Measurements from ENCODE around the gene CDH4.

DNA sequence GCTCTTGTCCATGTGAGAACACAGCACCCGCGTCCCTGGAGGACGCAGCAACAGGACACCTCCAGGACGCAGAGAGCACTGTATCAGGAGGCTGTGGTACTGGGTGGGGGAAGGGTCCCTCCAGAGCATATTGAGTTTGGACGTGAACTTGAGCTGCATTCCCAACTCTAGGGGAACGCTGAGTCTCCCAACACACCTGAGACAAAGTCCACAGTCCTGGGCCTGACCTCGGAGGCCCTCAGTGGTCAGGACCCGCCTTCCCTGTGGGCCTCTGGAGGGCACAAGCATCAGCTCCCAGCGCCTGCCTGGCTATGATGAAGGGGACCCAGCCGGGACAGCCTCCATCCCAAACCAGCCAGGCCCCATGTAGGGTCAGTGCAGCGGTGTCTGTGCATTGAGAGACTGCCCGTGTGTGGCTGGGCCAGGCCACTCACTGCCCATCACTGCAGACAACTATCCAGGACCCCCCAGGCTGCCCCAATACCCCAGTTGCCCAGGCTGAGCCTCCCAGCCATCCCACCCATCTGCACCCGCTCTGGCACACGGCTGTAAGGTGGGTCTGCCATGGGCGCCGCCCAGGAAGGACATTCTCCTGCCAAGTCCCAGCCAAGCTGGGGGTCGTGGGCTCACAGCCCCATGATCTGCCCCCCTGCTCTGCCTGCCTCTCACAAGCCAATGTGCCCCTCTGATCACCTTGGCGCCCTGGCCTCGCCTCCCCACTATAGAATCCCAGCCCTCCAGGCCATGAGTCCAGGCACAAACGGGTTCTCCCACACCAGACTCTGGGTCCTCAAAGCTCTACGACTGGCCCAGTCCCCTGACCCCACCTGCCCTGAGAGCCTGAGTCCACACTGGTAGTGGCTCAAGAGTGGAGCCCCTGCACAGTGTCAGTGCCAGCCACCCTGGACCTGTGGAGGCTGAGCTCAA lies 697.9 kb downstream of the CDH4 start:
- no peak for TF ChIP-seq CREB1 (IDR thresholded peaks at IDR 0.05; ENCODE audit: low read depth)
- no peak for TF ChIP-seq MAX (IDR thresholded peaks at IDR 0.05)
- TF ChIP-seq, protein P1, sequence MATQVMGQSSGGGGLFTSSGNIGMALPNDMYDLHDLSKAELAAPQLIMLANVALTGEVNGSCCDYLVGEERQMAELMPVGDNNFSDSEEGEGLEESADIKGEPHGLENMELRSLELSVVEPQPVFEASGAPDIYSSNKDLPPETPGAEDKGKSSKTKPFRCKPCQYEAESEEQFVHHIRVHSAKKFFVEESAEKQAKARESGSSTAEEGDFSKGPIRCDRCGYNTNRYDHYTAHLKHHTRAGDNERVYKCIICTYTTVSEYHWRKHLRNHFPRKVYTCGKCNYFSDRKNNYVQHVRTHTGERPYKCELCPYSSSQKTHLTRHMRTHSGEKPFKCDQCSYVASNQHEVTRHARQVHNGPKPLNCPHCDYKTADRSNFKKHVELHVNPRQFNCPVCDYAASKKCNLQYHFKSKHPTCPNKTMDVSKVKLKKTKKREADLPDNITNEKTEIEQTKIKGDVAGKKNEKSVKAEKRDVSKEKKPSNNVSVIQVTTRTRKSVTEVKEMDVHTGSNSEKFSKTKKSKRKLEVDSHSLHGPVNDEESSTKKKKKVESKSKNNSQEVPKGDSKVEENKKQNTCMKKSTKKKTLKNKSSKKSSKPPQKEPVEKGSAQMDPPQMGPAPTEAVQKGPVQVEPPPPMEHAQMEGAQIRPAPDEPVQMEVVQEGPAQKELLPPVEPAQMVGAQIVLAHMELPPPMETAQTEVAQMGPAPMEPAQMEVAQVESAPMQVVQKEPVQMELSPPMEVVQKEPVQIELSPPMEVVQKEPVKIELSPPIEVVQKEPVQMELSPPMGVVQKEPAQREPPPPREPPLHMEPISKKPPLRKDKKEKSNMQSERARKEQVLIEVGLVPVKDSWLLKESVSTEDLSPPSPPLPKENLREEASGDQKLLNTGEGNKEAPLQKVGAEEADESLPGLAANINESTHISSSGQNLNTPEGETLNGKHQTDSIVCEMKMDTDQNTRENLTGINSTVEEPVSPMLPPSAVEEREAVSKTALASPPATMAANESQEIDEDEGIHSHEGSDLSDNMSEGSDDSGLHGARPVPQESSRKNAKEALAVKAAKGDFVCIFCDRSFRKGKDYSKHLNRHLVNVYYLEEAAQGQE (IDR thresholded peaks at IDR 0.05; ENCODE audit: low read depth): no peak
- no peak for TF ChIP-seq TCF12 (IDR thresholded peaks at IDR 0.05; ENCODE audit: low read depth)
- no peak for TF ChIP-seq CEBPB (IDR thresholded peaks at IDR 0.05)

All from Ishikawa (cell line).